ENCODE measurements around the gene CHRNA7. TPM values are rescaled to one million over a fixed set of nuclear protein-coding genes. Genes with fewer than 3 reads are reported as not detected.

CHRNA7 gene
- polyA plus RNA-seq, 2 of the 4 experiments (the other 2 are of a cell fraction) = 1.3 to 1.4 TPM

GRCh38 chr15:32035285-32035684 is 5.0 kb downstream of the CHRNA7 start:
- Histone ChIP-seq H3K4me3 (no peak overlapping the region), H3K27ac (no peak overlapping the region), H3K4me1 (peaks cover 5% of the 10 kb centered on the region; the same call in 1 of the 3 replicates), H3K4me2 (no peak overlapping the region), H3K9me3 (no peaks in the 10 kb centered on the region)
- 31% methylated on average over 2 of the region's 2 CpGs for WGBS (ENCODE audit: missing lambda C conversion rate)
- no peak for TF ChIP-seq ELK1 (IDR thresholded peaks at IDR 0.05; ENCODE audit: low read depth, low read length)
- TF ChIP-seq MAFK (IDR thresholded peaks at IDR 0.05; ENCODE audit: partially characterized antibody) = peak; percentile 76
- ATAC-seq (no peak), FAIRE-seq (no peak), DNase-seq (ENCODE audit: low read depth in 1 of 2, low spot score in 1 of 2) (no peak)
- ChIA-PET POLR2A (no interaction called here), CTCF (no interaction called here)

DNA sequence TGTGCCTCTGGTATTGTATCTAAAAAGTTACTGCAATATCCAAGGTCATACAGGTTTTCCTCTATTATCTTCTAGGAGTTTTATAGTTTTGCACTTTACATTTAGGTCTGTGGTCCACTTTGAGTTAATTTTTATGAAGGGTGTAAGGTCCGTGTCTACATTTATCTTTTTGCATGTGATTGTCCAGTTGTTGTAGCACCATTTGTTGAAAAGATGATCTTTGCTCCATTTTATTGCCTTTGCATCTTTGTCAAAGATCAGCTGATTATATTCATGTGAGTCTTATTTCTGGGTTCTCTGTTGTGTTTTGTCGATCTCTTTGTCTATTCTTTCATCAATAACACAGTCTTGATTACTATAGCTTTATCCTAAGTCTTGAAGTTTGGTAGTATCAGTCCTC is 6.7 kb downstream of the CHRNA7 start:
- POLR2A ChIA-PET = no interaction called here
- ATAC-seq = no peak
- WGBS (ENCODE audit: missing lambda C conversion rate) = 25% methylated on average over 2 of the region's 2 CpGs

GRCh38 chr15:32041294-32041693 is 11.0 kb downstream of the CHRNA7 start:
- ChIA-PET POLR2A (no interaction called here), CTCF (interaction anchor here (1.7 to 2.6 kb wide), 2 partner anchors 11 to 12 kb away, joined by 6 to 8 read pairs; partner anchors contain the start of gene CHRNA7)
- no peak overlapping the region for H3K4me2 ChIP-seq
- H3K27ac ChIP-seq = no peak overlapping the region
- peaks cover 3% of the 10 kb centered on the region; the same call in 1 of the 3 replicates for H3K4me1 ChIP-seq
- ATAC-seq = no peak
- FAIRE-seq = no peak
- no peak for TF ChIP-seq ZFP36 (IDR thresholded peaks at IDR 0.05; ENCODE audit: borderline replicate concordance, partially characterized antibody)
- no peak for TF ChIP-seq RFX5 (IDR thresholded peaks at IDR 0.05)
- no peak for TF ChIP-seq EP300 (IDR thresholded peaks at IDR 0.05)
- TF ChIP-seq POLR2AphosphoS2 (conservative IDR thresholded peaks at IDR 0.05; ENCODE audit: low read length) = no peak
- TF ChIP-seq HOXB5 (CRISPR knock-in tag; IDR thresholded peaks at IDR 0.05) = no peak
- TF ChIP-seq CHD4 (IDR thresholded peaks at IDR 0.05; ENCODE audit: borderline replicate concordance) = no peak
- no peak for TF ChIP-seq EHF (CRISPR knock-in tag; IDR thresholded peaks at IDR 0.05)
- no peak for TF ChIP-seq MAFK (IDR thresholded peaks at IDR 0.05; ENCODE audit: partially characterized antibody)
- TF ChIP-seq ELK1 (IDR thresholded peaks at IDR 0.05; ENCODE audit: low read depth, low read length) = no peak
- TF ChIP-seq RNF2 (IDR thresholded peaks at IDR 0.05; ENCODE audit: borderline replicate concordance, low read depth) = no peak
- TF ChIP-seq ESRRA (IDR thresholded peaks at IDR 0.05; ENCODE audit: borderline replicate concordance, low read length) = no peak
- no peak for TF ChIP-seq NFE2L2 (conservative IDR thresholded peaks at IDR 0.05; ENCODE audit: low read length)
- TF ChIP-seq ZSCAN20 (CRISPR knock-in tag; IDR thresholded peaks at IDR 0.05) = no peak
- TF ChIP-seq ZNF302 (CRISPR knock-in tag; IDR thresholded peaks at IDR 0.05) = no peak
- H3K9me3 ChIP-seq = no peaks in the 10 kb centered on the region
- H3K4me3 ChIP-seq = no peak overlapping the region
- no peak for DNase-seq (ENCODE audit: low read depth in 1 of 2, low spot score in 1 of 2)
- WGBS (ENCODE audit: missing lambda C conversion rate) = 80% methylated on average over 7 of the region's 7 CpGs

More for the DNA sequence above, 6.7 kb downstream of the CHRNA7 start:
- Histone ChIP-seq H3K4me1 (no peaks in the 10 kb centered on the region), H3K4me2 (no peak overlapping the region), H3K9me3 (no peaks in the 10 kb centered on the region), H3K27ac (no peak overlapping the region), H3K4me3 (no peak overlapping the region)
- DNase-seq (ENCODE audit: low read depth in 1 of 2, low spot score in 1 of 2) = no peak
- FAIRE-seq = no peak
- CTCF ChIA-PET = interaction anchor here (1.2 to 2.0 kb wide), 2 partner anchors 8 to 13 kb away, joined by 3 to 5 read pairs; no protein-coding TSS in a partner anchor
- TF ChIP-seq PBX3 (IDR thresholded peaks at IDR 0.05) (no peak), NR3C1 (IDR thresholded peaks at IDR 0.05) (no peak), FOSB (CRISPR knock-in tag; IDR thresholded peaks at IDR 0.05) (no peak), MYC (IDR thresholded peaks at IDR 0.05; ENCODE audit: borderline replicate concordance, low read length) (no peak), TP53 (CRISPR knock-in tag; IDR thresholded peaks at IDR 0.05) (no peak), POLR2A (IDR thresholded peaks at IDR 0.05; ENCODE audit: low read length) (no peak), POLR2AphosphoS2 (conservative IDR thresholded peaks at IDR 0.05; ENCODE audit: low read length) (no peak), EP300 (IDR thresholded peaks at IDR 0.05) (no peak), RCOR1 (IDR thresholded peaks at IDR 0.05; ENCODE audit: low read depth, low read length) (no peak), CTCF (IDR thresholded peaks at IDR 0.05) (no peak), KDM1A (IDR thresholded peaks at IDR 0.05; ENCODE audit: low read depth) (no peak), RFX5 (IDR thresholded peaks at IDR 0.05) (no peak), RNF2 (IDR thresholded peaks at IDR 0.05; ENCODE audit: borderline replicate concordance, low read depth) (no peak)
- TF ChIP-seq, protein P1, sequence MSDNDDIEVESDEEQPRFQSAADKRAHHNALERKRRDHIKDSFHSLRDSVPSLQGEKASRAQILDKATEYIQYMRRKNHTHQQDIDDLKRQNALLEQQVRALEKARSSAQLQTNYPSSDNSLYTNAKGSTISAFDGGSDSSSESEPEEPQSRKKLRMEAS (IDR thresholded peaks at IDR 0.05) = no peak
